ENCODE data around the gene PFKFB2.

Gene PFKFB2

DNA sequence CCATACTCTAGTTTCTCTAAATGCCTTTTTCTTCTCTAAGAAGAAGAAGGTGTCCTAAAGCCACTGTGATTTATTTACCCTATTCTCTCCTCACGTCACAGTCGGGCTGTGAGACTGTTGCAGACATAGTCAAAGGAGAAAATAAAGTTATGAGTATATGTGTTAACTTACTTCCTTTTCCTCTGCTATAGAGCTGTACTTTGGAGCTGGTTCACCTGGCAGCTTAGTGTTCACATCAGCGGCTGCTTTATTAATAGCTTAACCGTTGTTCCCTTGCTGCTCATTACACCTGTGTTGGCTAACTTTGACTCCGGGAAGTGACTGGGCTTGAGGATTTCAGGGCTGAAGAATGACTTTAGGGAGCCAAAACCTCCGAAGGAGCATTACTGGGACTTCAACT, 3.6 kb downstream of the PFKFB2 start:
- no peak overlapping the region for H3K4me3 ChIP-seq (ENCODE audit: low read depth, low read length)
- TF ChIP-seq CTCF (IDR thresholded peaks at IDR 0.05; ENCODE audit: low read depth, low read length, missing control alignments) = no peak
- no peak for DNase-seq (ENCODE audit: low read depth)

DNA sequence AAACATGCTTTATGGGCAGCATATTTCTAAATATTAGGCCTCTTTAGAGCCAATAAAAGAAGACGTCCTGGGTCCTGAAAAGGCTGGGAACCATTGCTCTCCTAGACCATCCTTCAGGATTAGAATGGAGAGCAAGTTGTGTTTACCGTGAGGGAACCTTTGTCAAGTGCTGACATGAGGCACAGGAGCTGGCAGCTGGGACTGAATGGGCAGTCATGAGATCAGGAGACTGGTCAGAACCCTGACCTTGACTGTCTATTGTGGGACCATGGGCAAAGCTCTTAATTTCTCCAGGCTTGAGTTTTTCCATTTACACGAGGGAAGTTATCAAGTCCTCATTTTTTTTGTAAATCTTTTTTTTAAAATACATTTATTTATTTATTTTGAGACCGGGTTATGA, 5.2 kb downstream of the PFKFB2 start:
- H3K4me3 ChIP-seq (ENCODE audit: low read depth, low read length) = no peak overlapping the region
- TF ChIP-seq CTCF (IDR thresholded peaks at IDR 0.05; ENCODE audit: low read depth, low read length, missing control alignments) = no peak
- no peak for DNase-seq (ENCODE audit: low read depth)

GRCh38 chr1:207058878-207059867, 6.1 kb downstream of the PFKFB2 start:
- no peak for DNase-seq (ENCODE audit: low read depth)
- peak; percentile 21 for TF ChIP-seq CTCF (IDR thresholded peaks at IDR 0.05; ENCODE audit: low read depth, low read length, missing control alignments)

DNA sequence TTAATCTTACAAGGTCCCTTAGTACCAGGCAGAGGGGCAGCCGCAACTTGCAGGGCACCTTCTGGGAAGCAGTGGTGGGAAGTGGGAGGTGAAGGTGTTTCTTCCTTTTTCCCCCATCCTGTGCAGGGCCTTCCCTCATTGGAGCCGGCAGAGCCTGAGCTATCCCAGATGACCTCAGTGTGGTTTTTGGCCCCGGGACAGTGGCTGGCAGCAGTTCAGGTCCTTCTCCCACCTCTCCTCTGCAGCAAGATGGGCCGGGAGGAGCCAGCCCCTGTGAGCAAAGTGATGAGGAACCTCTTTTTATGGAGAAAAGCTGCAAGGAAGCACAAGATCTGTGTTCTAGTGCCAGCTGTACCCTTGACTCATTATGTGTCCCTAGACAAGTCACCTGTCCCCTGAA, 6.8 kb downstream of the PFKFB2 start:
- no peak for DNase-seq (ENCODE audit: low read depth)
- no peak overlapping the region for H3K4me3 ChIP-seq (ENCODE audit: low read depth, low read length)
- TF ChIP-seq CTCF (IDR thresholded peaks at IDR 0.05; ENCODE audit: low read depth, low read length, missing control alignments) = no peak

More at GRCh38 chr1:207058878-207059867, 6.1 kb downstream of the PFKFB2 start:
- H3K4me3 ChIP-seq (ENCODE audit: low read depth, low read length) = no peak overlapping the region

- no peak for TF ChIP-seq CTCF (IDR thresholded peaks at IDR 0.05; ENCODE audit: low read depth, low read length, missing control alignments)
- no peak overlapping the region for H3K4me3 ChIP-seq (ENCODE audit: low read depth, low read length)
- no peak for DNase-seq (ENCODE audit: low read depth)
Measured at GRCh38 chr1:207060596-207060995, 7.5 kb downstream of the PFKFB2 start.

DNA sequence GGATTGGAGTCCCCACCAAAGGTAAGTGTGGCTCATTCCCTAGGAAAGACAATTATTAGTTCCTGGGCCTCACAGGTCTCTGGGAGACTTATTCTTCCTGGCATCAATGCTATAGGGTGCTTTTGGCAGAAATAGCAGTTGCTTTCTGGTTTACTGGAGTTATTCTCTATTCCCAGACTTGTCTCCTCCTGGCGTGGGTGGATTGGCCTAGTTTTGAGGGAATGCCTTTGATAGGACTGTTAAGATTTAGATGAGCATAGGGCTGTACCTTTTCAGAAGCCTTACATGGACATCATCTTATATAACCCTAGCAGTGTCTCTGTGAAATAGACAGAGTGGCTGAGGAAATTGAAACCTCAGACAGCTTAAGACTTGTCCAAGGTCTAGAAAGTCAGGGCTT, 9.0 kb downstream of the PFKFB2 start:
- no peak for TF ChIP-seq CTCF (IDR thresholded peaks at IDR 0.05; ENCODE audit: low read depth, low read length, missing control alignments)
- DNase-seq (ENCODE audit: low read depth) = no peak
- no peak overlapping the region for H3K4me3 ChIP-seq (ENCODE audit: low read depth, low read length)

DNA sequence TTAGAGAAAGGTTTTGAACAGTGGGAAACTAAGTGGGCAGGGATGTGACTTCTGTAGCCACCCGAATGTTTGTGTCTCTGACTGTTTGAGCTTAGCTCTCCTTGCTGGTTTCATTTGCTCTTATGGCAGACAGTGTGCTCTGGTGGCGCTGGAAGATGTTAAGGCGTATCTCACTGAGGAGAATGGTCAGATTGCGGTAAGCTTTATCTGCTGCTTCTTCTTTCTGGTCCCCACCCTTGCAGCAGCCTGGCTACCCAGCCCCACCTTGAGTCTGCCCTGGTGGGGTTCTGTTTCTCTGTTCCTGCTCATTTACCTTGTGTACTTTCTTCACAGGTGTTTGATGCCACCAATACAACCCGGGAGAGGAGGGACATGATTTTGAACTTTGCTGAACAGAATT, 9.9 kb downstream of the PFKFB2 start:
- DNase-seq (ENCODE audit: low read depth) = no peak
- no peak overlapping the region for H3K4me3 ChIP-seq (ENCODE audit: low read depth, low read length)
- TF ChIP-seq CTCF (IDR thresholded peaks at IDR 0.05; ENCODE audit: low read depth, low read length, missing control alignments) = no peak
